Gastroesophageal sphincter (tissue), 4 donors: ENCODE results near the gene ATP2A1. TPM values are rescaled to one million over a fixed set of nuclear protein-coding genes. Genes with fewer than 3 reads are reported as not detected.
"Not testable (repeated sequence)": the region's sequence is repeated elsewhere in the genome, so short reads cannot be mapped to it uniquely, and the experiment has no call there.

Experiments used
- ATAC-seq: fragments of 150-250 bp; one replicate; pipeline ENCODE4 v1.9.1; 2016; ENCODE audit warnings: mild to moderate bottlenecking, moderate library complexity
- H3K27ac ChIP-seq, 4 donors: fragments of 200-600 bp; sonication (generic) in 3 of 4; 1 replicate in 3 of 4; 2 replicates in 1 of 4; pipeline ENCODE4 v1.5.1; 2016 to 2019
- H3K27me3 ChIP-seq: fragments of 200-600 bp; sonication (generic); one replicate; pipeline ENCODE4 v1.5.1; 2019
- H3K36me3 ChIP-seq, 2 donors: fragments of 200-600 bp; sonication (generic); one replicate each; pipeline ENCODE4 v1.5.1; 2019; ENCODE audit warnings: control low read depth in 1 of 2
- H3K4me1 ChIP-seq, 3 donors: fragments of 200-600 bp; sonication (generic); 1 replicate in 2 of 3; 2 replicates in 1 of 3; pipeline ENCODE4 v1.5.1; 2016 to 2019; ENCODE audit warnings: control low read depth in 2 of 3
- H3K4me3 ChIP-seq, 2 donors: fragments of 200-600 bp; sonication (generic); one replicate each; pipeline ENCODE4 v1.5.1; 2019; ENCODE audit warnings: mild to moderate bottlenecking in 1 of 2, moderate library complexity in 1 of 2
- H3K9me3 ChIP-seq, 3 donors: fragments of 200-600 bp; sonication (generic); one replicate each; pipeline ENCODE4 v1.5.1; 2017 to 2019; ENCODE audit warnings: control low read depth in 2 of 3
- EP300 ChIP-seq: sonication (generic); formaldehyde crosslinking; IDR thresholded peaks from one replicate; pipeline ENCODE4 v1.6.1; 2017; ENCODE audit warnings: antibody characterized with exemption, mild to moderate bottlenecking
- POLR2A ChIP-seq, 2 donors: fragments of 450-650 bp; IDR thresholded peaks; one replicate each; pipeline ENCODE4 v1.6.1; 2017; ENCODE audit warnings: antibody characterized with exemption in 2 of 2, mild to moderate bottlenecking in 2 of 2, moderate library complexity in 1 of 2
- POLR2AphosphoS5 ChIP-seq: sonication (generic); formaldehyde crosslinking; IDR thresholded peaks from one replicate; pipeline ENCODE4 v1.6.1; 2017; ENCODE audit warnings: antibody characterized with exemption
- WGBS, 2 donors: methylation state at CpG; one replicate each; pipeline ENCODE4 v1.1.5; 2018; ENCODE audit warnings: low coverage in 1 of 2; 5-methylcytosine and 5-hydroxymethylcytosine counted together
- total RNA-seq, 4 donors: library from RNA; depleted of rRNA; stranded (reverse); fragments of >200 nt; gene quantifications; one replicate each; pipeline ENCODE4 v1.1.0, GENCODE V29; 2016
- TF ChIP-seq, protein P1 (sequence below), 4 experiments: fragments of 200-600 bp in 2 of 4; fragments of 450-650 bp in 2 of 4; sonication (generic) in 1 of 4; IDR thresholded peaks; one replicate each; pipeline ENCODE4 v1.5.1; 2017 to 2019; ENCODE audit warnings: antibody characterized with exemption in 4 of 4, mild to moderate bottlenecking in 2 of 4, moderate library complexity in 2 of 4

The ATP2A1 gene
- total RNA-seq, 4 donors from 2014 or later = 0.31 TPM; not detected in 3

- no peak overlapping the region for H3K27ac ChIP-seq
- TF ChIP-seq POLR2AphosphoS5 (no peak), POLR2A (IDR thresholded peaks at IDR 0.05) (no peak), EP300 (no peak)
- TF ChIP-seq, protein P1, sequence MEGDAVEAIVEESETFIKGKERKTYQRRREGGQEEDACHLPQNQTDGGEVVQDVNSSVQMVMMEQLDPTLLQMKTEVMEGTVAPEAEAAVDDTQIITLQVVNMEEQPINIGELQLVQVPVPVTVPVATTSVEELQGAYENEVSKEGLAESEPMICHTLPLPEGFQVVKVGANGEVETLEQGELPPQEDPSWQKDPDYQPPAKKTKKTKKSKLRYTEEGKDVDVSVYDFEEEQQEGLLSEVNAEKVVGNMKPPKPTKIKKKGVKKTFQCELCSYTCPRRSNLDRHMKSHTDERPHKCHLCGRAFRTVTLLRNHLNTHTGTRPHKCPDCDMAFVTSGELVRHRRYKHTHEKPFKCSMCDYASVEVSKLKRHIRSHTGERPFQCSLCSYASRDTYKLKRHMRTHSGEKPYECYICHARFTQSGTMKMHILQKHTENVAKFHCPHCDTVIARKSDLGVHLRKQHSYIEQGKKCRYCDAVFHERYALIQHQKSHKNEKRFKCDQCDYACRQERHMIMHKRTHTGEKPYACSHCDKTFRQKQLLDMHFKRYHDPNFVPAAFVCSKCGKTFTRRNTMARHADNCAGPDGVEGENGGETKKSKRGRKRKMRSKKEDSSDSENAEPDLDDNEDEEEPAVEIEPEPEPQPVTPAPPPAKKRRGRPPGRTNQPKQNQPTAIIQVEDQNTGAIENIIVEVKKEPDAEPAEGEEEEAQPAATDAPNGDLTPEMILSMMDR (IDR thresholded peaks at IDR 0.05) = no peak
- ATAC-seq = no peak
- no peaks in the 10 kb centered on the region for H3K9me3 ChIP-seq
- peaks cover 0 to 29% of the 10 kb centered on the region in 2 donors for H3K36me3 ChIP-seq
- 88 to 100% methylated on average over 1 to 3 of the region's 3 CpGs for WGBS, 2 donors
- H3K4me1 ChIP-seq = peaks cover 0 to 20% (median 6%) of the 10 kb centered on the region in 3 donors
- H3K27me3 ChIP-seq = no peaks in the 10 kb centered on the region
- H3K4me3 ChIP-seq = no peak overlapping the region
Observed at GRCh38 chr16:28923231-28923587, 44.9 kb downstream of the ATP2A1 start.

GRCh38 chr16:28923652-28924398 lies 45.5 kb downstream of the ATP2A1 start:
- Histone ChIP-seq H3K27me3 (no peaks in the 10 kb centered on the region), H3K9me3 (no peaks in the 10 kb centered on the region), H3K4me3 (peak overlapping the region in 1 of 2 donors; percentile 59), H3K4me1 (peaks cover 0 to 20% (median 6%) of the 10 kb centered on the region in 3 donors), H3K27ac (peak overlapping the region in 3 of 4 donors; percentile 88 to 99 (median 93)), H3K36me3 (peaks cover 0 to 23% of the 10 kb centered on the region in 2 donors)
- 60 to 85% methylated on average over 8 to 12 of the region's 13 CpGs for WGBS, 2 donors
- TF ChIP-seq POLR2AphosphoS5 (no peak), EP300 (no peak), POLR2A (IDR thresholded peaks at IDR 0.05) (no peak)
- TF ChIP-seq, protein P1 (IDR thresholded peaks at IDR 0.05) = no peak
- ATAC-seq = no peak

- Histone ChIP-seq H3K36me3 (peaks cover 0 to 18% of the 10 kb centered on the region in 2 donors), H3K27me3 (no peaks in the 10 kb centered on the region), H3K4me3 (peak overlapping the region; percentile 59 to 80), H3K9me3 (no peaks in the 10 kb centered on the region), H3K4me1 (peaks cover 0 to 20% (median 6%) of the 10 kb centered on the region in 3 donors), H3K27ac (peak overlapping the region in 3 of 4 donors; percentile 88 to 99 (median 93))
- WGBS, 2 donors = 13 to 15% methylated on average over 1 to 6 of the region's 15 CpGs
- ATAC-seq = no peak
- no peak for TF ChIP-seq POLR2AphosphoS5
- TF ChIP-seq, protein P1 (IDR thresholded peaks at IDR 0.05) = no peak
- TF ChIP-seq POLR2A (IDR thresholded peaks at IDR 0.05) = no peak
- no peak for TF ChIP-seq EP300
Observed at GRCh38 chr16:28924399-28924761, 46.1 kb downstream of the ATP2A1 start.

DNA sequence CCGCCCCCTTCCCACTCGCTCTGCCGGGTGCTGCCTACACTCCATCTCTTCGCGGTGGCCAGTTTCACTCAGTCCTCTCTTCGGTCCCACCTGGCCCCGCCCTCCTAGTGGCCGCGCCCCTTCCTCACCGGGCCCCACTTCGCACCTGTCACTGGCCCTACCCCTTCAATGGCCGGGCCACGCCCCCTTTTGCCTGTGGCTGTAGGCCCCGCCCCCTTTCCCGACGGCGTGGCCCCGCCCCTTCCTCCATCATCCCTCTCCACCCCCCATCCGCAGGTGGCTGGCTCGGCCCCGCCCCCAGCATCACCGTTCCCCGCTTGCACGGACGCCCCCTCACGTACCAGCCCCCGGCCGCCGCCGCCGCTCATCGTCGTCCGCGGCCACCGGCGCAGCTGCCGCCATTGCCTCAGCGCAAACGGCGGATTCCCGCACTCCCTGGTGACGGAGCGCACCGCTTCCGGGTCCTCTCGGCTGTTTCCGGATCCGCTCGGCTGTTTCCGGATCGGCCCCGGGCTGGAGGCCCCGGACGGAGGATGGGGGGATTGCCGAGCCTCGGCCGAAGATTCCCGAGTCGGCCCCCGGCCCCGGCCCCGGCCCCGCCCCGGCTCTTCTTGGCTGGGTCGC lies 46.6 kb downstream of the ATP2A1 start, which contains the start of gene RABEP2:
Gene RABEP2 (minus strand): TSS at position 477 of the 624 bp plus-strand sequence. CDS start 75 bp downstream, at position 402.
- WGBS, 2 donors = 1 to 3% methylated on average over 5 to 18 of the region's 66 CpGs

GRCh38 chr16:28925386-28926228 lies 47.3 kb downstream of the ATP2A1 start:
- TF ChIP-seq POLR2A (IDR thresholded peaks at IDR 0.05) = peak; percentile 43 to 60
- TF ChIP-seq POLR2AphosphoS5 = no peak
- TF ChIP-seq EP300 = no peak
- TF ChIP-seq, protein P1 (IDR thresholded peaks at IDR 0.05) = peak in 1 of 4 experiments; percentile 18
- Histone ChIP-seq H3K27ac (peak overlapping the region; percentile 85 to 99 (median 90)), H3K27me3 (no peaks in the 10 kb centered on the region), H3K4me3 (peak overlapping the region; percentile 59 to 80), H3K36me3 (peaks cover 0 to 8% of the 10 kb centered on the region in 2 donors), H3K9me3 (no peaks in the 10 kb centered on the region), H3K4me1 (peaks cover 0 to 20% (median 6%) of the 10 kb centered on the region in 3 donors)
- 1% methylated on average over 20 to 35 of the region's 48 CpGs for WGBS, 2 donors
- ATAC-seq = peak; percentile 79

More for the DNA sequence above, 46.6 kb downstream of the ATP2A1 start, which contains the start of gene RABEP2:
- Histone ChIP-seq H3K27me3 (no peaks in the 10 kb centered on the region), H3K4me3 (peak within 1 kb of the TSS; percentile 59 to 80), H3K27ac (peak within 1 kb of the TSS; percentile 85 to 99 (median 90)), H3K9me3 (no peaks in the 10 kb centered on the region), H3K4me1 (peaks cover 0 to 20% (median 6%) of the 10 kb centered on the region in 3 donors), H3K36me3 (peaks cover 0 to 13% of the 10 kb centered on the region in 2 donors)
- TF ChIP-seq POLR2AphosphoS5 = peak; percentile 41
- peak in 1 of 2 donors; percentile 60 for TF ChIP-seq POLR2A (IDR thresholded peaks at IDR 0.05)
- TF ChIP-seq EP300 = no peak
- peak; percentile 93 for ATAC-seq

DNA sequence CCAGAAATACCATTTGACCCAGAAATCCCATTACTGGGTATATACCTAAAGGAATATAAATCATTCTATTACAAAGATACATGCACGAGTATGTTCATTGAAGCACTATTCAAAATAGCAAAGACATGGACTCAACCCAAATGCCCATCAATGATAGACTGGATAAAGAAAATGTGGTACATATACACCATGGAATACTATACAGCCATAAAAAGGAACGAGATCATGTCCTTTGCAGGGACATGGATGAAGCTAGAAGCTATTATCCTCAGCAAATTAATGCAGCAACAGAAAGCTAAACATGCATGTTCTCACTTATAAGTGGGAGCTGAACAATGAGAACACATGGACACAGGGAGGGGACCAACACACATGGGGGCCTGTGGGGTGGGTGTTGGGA lies 48.0 kb downstream of the ATP2A1 start:
- not testable (repeated sequence) for H3K9me3 ChIP-seq, H3K27me3 ChIP-seq, H3K36me3 ChIP-seq, ATAC-seq
- Histone ChIP-seq H3K4me1 (peaks cover 0 to 20% (median 6%) of the 10 kb centered on the region in 3 donors), H3K27ac (peak overlapping the region in 3 of 4 donors; percentile 88 to 99 (median 93)), H3K4me3 (peak overlapping the region in 1 of 2 donors; percentile 59)
- 42 to 58% methylated on average over 1 to 2 of the region's 2 CpGs for WGBS, 2 donors
